Liver (tissue), 9 donors: Measurements from ENCODE around the gene CCDC172. TPM values are rescaled to one million over a fixed set of nuclear protein-coding genes. Genes with fewer than 3 reads are reported as not detected.

Source experiments
- DNase-seq: peaks from one replicate; pipeline ENCODE4 v3.0.0-alpha.2; 2017; ENCODE audit warnings: low spot score
- H3K27ac ChIP-seq, 2 donors: one replicate each; pipeline ENCODE4 v1.7.0; 2013; ENCODE audit warnings: inconsistent platforms in 2 of 2, low read length in 2 of 2, control low read depth in 1 of 2, low read depth in 1 of 2, mild to moderate bottlenecking in 1 of 2
- H3K27me3 ChIP-seq, 4 donors: one replicate each; pipeline versions ENCODE4 v1.6.1 to v1.7.0; 2013; ENCODE audit warnings: low read length in 3 of 4, inconsistent platforms in 1 of 4, mild to moderate bottlenecking in 1 of 4, moderate library complexity in 1 of 4; ENCODE audit not compliant: control insufficient read depth in 4 of 4, insufficient read depth in 4 of 4
- H3K36me3 ChIP-seq, 4 donors: one replicate each; pipeline versions ENCODE4 v1.6.1 to v1.7.0; 2013; ENCODE audit warnings: low read length in 3 of 4, mild to moderate bottlenecking in 3 of 4, low read depth in 1 of 4, moderate library complexity in 1 of 4; ENCODE audit not compliant: control insufficient read depth in 4 of 4, insufficient read depth in 3 of 4
- H3K4me1 ChIP-seq, 4 donors: one replicate each; pipeline versions ENCODE4 v1.6.1 to v1.7.0; 2013; ENCODE audit warnings: low read length in 3 of 4, mild to moderate bottlenecking in 3 of 4, moderate library complexity in 1 of 4; ENCODE audit not compliant: control insufficient read depth in 4 of 4, insufficient read depth in 4 of 4
- H3K4me3 ChIP-seq, 3 donors: one replicate each; pipeline versions ENCODE4 v1.6.1 to v1.7.0; 2013; ENCODE audit warnings: low read length in 3 of 3, control low read depth in 1 of 3, low read depth in 1 of 3, mild to moderate bottlenecking in 1 of 3
- H3K9ac ChIP-seq, 2 donors: one replicate each; pipeline ENCODE4 v1.7.0; 2013; ENCODE audit warnings: low read length in 2 of 2, mild to moderate bottlenecking in 2 of 2, moderate library complexity in 2 of 2, control low read depth in 1 of 2, low read depth in 1 of 2
- H3K9me3 ChIP-seq, 4 donors: one replicate each; pipeline versions ENCODE4 v1.6.1 to v1.7.0; 2013; ENCODE audit warnings: low read length in 3 of 4; ENCODE audit not compliant: control insufficient read depth in 4 of 4
- ATF3 ChIP-seq: IDR thresholded peaks from 2 replicates; pipeline ENCODE4 v1.6.1; 2016; ENCODE audit warnings: antibody characterized with exemption
- EGR1 ChIP-seq, 2 donors: IDR thresholded peaks; 2 replicates each; pipeline ENCODE4 v1.6.1; 2016 to 2018; ENCODE audit warnings: antibody characterized with exemption in 2 of 2, low read depth in 2 of 2
- FOXA2 ChIP-seq: IDR thresholded peaks from 2 replicates; pipeline ENCODE4 v1.6.1; 2016; ENCODE audit warnings: antibody characterized with exemption
- GABPA ChIP-seq, 2 donors: IDR thresholded peaks in 1 of 2; conservative IDR thresholded peaks in 1 of 2; 2 replicates each; pipeline ENCODE4 v1.6.1; 2016; ENCODE audit warnings: antibody characterized with exemption in 2 of 2, mild to moderate bottlenecking in 1 of 2, moderate library complexity in 1 of 2
- HNF4A ChIP-seq, 2 donors: conservative IDR thresholded peaks; 2 replicates each; pipeline ENCODE4 v1.6.1; 2016; ENCODE audit warnings: antibody characterized with exemption in 2 of 2, mild to moderate bottlenecking in 2 of 2
- JUND ChIP-seq, 2 donors: IDR thresholded peaks; 2 replicates each; pipeline ENCODE4 v1.6.1; 2016; ENCODE audit warnings: antibody characterized with exemption in 2 of 2
- NR2F2 ChIP-seq: IDR thresholded peaks from 2 replicates; pipeline ENCODE4 v1.6.1; 2016; ENCODE audit warnings: antibody characterized with exemption
- RAD21 ChIP-seq, 2 donors: IDR thresholded peaks; 2 replicates each; pipeline ENCODE4 v1.6.1; 2016; ENCODE audit warnings: antibody characterized with exemption in 2 of 2, mild to moderate bottlenecking in 2 of 2
- REST ChIP-seq: IDR thresholded peaks from 2 replicates; pipeline ENCODE4 v1.6.1; 2016; ENCODE audit warnings: antibody characterized with exemption, mild to moderate bottlenecking
- RXRA ChIP-seq, 2 donors: IDR thresholded peaks; 2 replicates each; pipeline ENCODE4 v1.6.1; 2017 to 2018; ENCODE audit warnings: antibody characterized with exemption in 2 of 2, mild to moderate bottlenecking in 1 of 2
- SP1 ChIP-seq: IDR thresholded peaks from 2 replicates; pipeline ENCODE4 v1.6.1; 2018; ENCODE audit warnings: antibody characterized with exemption, mild to moderate bottlenecking
- TAF1 ChIP-seq: conservative IDR thresholded peaks from 2 replicates; pipeline ENCODE4 v1.6.1; 2016; ENCODE audit warnings: antibody characterized with exemption, mild to moderate bottlenecking
- YY1 ChIP-seq: IDR thresholded peaks from 2 replicates; pipeline ENCODE4 v1.6.1; 2016; ENCODE audit warnings: antibody characterized with exemption, mild to moderate bottlenecking
- WGBS: extraction: QIAGEN DNeasy Blood & Tissue Kit; methylation state at CpG from one replicate; pipeline ENCODE4 v1.1.7; 2013; 5-methylcytosine and 5-hydroxymethylcytosine counted together
- polyA plus RNA-seq, 2 donors: library from polyadenylated mRNA; stranded (reverse) in 1 of 2; unstranded in 1 of 2; fragments of 200-250 nt in 1 of 2; fragments of >200 nt in 1 of 2; fragmentation: Nextera tagmentation in 1 of 2; extraction: Ambion mirVana in 1 of 2; gene quantifications; one replicate each; pipeline versions ENCODE4 v1.2.1 to v1.2.3, GENCODE V29; 2013 to 2015
- total RNA-seq, 2 donors: library from RNA; depleted of rRNA; stranded (reverse); fragments of >200 nt; gene quantifications; one replicate each; pipeline ENCODE4 v1.2.3, GENCODE V29; 2014
- TF ChIP-seq, protein P1 (sequence below): IDR thresholded peaks from 2 replicates; pipeline ENCODE4 v1.6.1; 2016; ENCODE audit warnings: antibody characterized with exemption
- TF ChIP-seq, protein P2 (sequence below): IDR thresholded peaks from 2 replicates; pipeline ENCODE4 v1.6.1; 2016; ENCODE audit warnings: antibody characterized with exemption
- TF ChIP-seq, protein P3 (sequence below): fragments of 150-350 bp; IDR thresholded peaks from 2 replicates; pipeline ENCODE4 v1.5.1; 2017; ENCODE audit warnings: improper control_type of control experiment, low read depth, low read length; ENCODE audit not compliant: missing input control
- donor health status: healthy.
- donor health status: healthy.
- donor health status: healthy.
- donor health status: healthy.
- donor health status: healthy.

Gene CCDC172
- total and polyA plus RNA-seq, 4 donors: not detected

DNA sequence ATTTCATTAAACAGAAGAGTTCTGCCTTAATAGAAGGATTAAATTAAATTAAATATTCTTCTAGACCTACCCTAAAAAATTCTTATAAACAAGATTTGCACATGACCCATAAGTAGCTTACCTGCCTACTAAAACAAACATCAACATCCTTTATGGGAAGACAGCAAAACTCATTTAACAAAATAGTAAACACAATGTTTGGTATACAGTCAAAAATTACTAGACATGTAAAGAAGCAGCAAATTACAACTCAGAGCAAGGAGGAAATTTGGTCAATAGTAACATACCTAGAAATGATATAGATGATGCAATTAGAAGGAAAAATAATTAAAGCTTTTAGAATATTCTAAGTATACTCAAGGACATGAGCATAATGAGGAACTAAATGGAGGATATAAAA is 27.9 kb downstream of the CCDC172 start:
- Histone ChIP-seq H3K27ac (no peak overlapping the region), H3K4me1 (no peaks in the 10 kb centered on the region), H3K36me3 (no peaks in the 10 kb centered on the region), H3K9ac (no peak overlapping the region), H3K4me3 (no peak overlapping the region), H3K27me3 (no peaks in the 10 kb centered on the region), H3K9me3 (peaks cover 0 to 1% (median 0%) of the 10 kb centered on the region in 4 donors)
- TF ChIP-seq REST (no peak), YY1 (no peak), HNF4A (conservative IDR thresholded peaks at IDR 0.05) (no peak), NR2F2 (no peak), RAD21 (IDR thresholded peaks at IDR 0.05) (no peak), GABPA (IDR thresholded peaks at IDR 0.05 in 1 of 2, conservative IDR thresholded peaks at IDR 0.05 in 1 of 2) (no peak), JUND (IDR thresholded peaks at IDR 0.05) (no peak), EGR1 (IDR thresholded peaks at IDR 0.05; ENCODE audit: low read depth in 2 of 2) (no peak), SP1 (no peak), FOXA2 (no peak)
- TF ChIP-seq, protein P1, sequence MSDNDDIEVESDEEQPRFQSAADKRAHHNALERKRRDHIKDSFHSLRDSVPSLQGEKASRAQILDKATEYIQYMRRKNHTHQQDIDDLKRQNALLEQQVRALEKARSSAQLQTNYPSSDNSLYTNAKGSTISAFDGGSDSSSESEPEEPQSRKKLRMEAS: no peak
- DNase-seq: no peak

- DNase-seq: no peak
- Histone ChIP-seq H3K4me3 (no peak overlapping the region), H3K4me1 (no peaks in the 10 kb centered on the region), H3K27me3 (no peaks in the 10 kb centered on the region), H3K27ac (no peak overlapping the region), H3K36me3 (no peaks in the 10 kb centered on the region), H3K9me3 (peaks cover 0 to 1% (median 0%) of the 10 kb centered on the region in 4 donors), H3K9ac (no peak overlapping the region)
- no peak for TF ChIP-seq TAF1
- TF ChIP-seq, protein P2, sequence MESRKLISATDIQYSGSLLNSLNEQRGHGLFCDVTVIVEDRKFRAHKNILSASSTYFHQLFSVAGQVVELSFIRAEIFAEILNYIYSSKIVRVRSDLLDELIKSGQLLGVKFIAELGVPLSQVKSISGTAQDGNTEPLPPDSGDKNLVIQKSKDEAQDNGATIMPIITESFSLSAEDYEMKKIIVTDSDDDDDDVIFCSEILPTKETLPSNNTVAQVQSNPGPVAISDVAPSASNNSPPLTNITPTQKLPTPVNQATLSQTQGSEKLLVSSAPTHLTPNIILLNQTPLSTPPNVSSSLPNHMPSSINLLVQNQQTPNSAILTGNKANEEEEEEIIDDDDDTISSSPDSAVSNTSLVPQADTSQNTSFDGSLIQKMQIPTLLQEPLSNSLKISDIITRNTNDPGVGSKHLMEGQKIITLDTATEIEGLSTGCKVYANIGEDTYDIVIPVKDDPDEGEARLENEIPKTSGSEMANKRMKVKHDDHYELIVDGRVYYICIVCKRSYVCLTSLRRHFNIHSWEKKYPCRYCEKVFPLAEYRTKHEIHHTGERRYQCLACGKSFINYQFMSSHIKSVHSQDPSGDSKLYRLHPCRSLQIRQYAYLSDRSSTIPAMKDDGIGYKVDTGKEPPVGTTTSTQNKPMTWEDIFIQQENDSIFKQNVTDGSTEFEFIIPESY: no peak
- 85% methylated on average over 4 of the region's 4 CpGs for WGBS
These were observed 29.6 kb downstream of the CCDC172 start for GRCh38 chr10:116353817-116354216.

DNA sequence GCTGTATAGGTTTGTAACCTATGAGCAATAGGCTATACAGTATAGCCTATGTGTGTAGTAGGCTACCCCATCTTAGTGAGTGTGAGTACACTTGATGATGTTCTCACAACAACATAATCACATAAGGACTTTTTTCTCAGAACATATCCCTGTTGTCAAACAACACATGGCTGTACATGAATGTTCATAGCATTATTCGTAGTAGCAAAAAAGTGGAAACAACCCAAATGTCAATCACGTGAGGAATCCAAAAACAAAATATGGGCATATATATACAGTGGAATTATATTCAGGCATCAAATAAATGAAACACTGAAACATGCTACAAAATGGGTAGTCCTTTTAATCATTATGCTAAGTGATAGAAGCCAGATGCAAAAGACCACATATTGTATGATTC is 31.1 kb downstream of the CCDC172 start:
- no peaks in the 10 kb centered on the region for H3K36me3 ChIP-seq
- H3K4me1 ChIP-seq: no peaks in the 10 kb centered on the region
- no peak overlapping the region for H3K27ac ChIP-seq
- H3K9ac ChIP-seq: no peak overlapping the region
- H3K27me3 ChIP-seq: no peaks in the 10 kb centered on the region
- H3K4me3 ChIP-seq: no peak overlapping the region
- 95% methylated on average over 2 of the region's 2 CpGs for WGBS
- no peak for DNase-seq
- H3K9me3 ChIP-seq: peaks cover 0 to 1% (median 0%) of the 10 kb centered on the region in 4 donors
- TF ChIP-seq HNF4A (conservative IDR thresholded peaks at IDR 0.05) (no peak), ATF3 (no peak), EGR1 (IDR thresholded peaks at IDR 0.05; ENCODE audit: low read depth in 2 of 2) (no peak), JUND (IDR thresholded peaks at IDR 0.05) (no peak), NR2F2 (no peak), RXRA (IDR thresholded peaks at IDR 0.05) (no peak), TAF1 (no peak), FOXA2 (no peak), REST (no peak)
- TF ChIP-seq, protein P3, sequence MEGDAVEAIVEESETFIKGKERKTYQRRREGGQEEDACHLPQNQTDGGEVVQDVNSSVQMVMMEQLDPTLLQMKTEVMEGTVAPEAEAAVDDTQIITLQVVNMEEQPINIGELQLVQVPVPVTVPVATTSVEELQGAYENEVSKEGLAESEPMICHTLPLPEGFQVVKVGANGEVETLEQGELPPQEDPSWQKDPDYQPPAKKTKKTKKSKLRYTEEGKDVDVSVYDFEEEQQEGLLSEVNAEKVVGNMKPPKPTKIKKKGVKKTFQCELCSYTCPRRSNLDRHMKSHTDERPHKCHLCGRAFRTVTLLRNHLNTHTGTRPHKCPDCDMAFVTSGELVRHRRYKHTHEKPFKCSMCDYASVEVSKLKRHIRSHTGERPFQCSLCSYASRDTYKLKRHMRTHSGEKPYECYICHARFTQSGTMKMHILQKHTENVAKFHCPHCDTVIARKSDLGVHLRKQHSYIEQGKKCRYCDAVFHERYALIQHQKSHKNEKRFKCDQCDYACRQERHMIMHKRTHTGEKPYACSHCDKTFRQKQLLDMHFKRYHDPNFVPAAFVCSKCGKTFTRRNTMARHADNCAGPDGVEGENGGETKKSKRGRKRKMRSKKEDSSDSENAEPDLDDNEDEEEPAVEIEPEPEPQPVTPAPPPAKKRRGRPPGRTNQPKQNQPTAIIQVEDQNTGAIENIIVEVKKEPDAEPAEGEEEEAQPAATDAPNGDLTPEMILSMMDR: no peak
